SK-N-SH (cell line): Measurements from ENCODE around the gene SLC17A7. TPM values are rescaled to one million over a fixed set of nuclear protein-coding genes. Genes with fewer than 3 reads are reported as not detected.

ENCODE experiments used
- CTCF ChIA-PET: fragments of 300-600, 350-600 bp; formaldehyde crosslinking; extraction: SDS; loops from one replicate; lab custom pipeline; 2021; lab: Yijun Ruan, JAX
- POLR2A ChIA-PET: fragments of 350-600 bp; sonication (Branson Sonifier 250); formaldehyde crosslinking; extraction: SDS; loops from one replicate; lab custom pipeline; 2020; ENCODE audit warnings: antibody characterized with exemption, inconsistent platforms; lab: Yijun Ruan, JAX
- DNase-seq: peaks from one replicate; pipeline ENCODE4 v3.0.0; 2012
- H2AFZ ChIP-seq: fragments of 200-600 bp; sonication (generic); 2 replicates; pipeline ENCODE4 v1.8.1; 2016; ENCODE audit warnings: antibody characterized with exemption, mild to moderate bottlenecking, low read depth
- H3F3A ChIP-seq: fragments of 200-600 bp; sonication (generic); replicated peaks from 2 replicates; pipeline ENCODE3; 2016; ENCODE audit warnings: antibody characterized with exemption, mild to moderate bottlenecking; ENCODE audit not compliant: insufficient read depth
- H3K27ac ChIP-seq, 2 experiments: fragments of 200-500 bp in 1 of 2; fragments of 200-600 bp in 1 of 2; sonication (Bioruptor generic) in 1 of 2; sonication (generic), shearing (Covaris generic) in 1 of 2; 2 replicates each; pipeline versions ENCODE4 v1.5.1 to v1.6.1; 2014 to 2016; ENCODE audit warnings: low read depth in 2 of 2, inconsistent platforms in 1 of 2, low read length in 1 of 2, mild to moderate bottlenecking in 1 of 2, mixed read lengths in 1 of 2
- H3K27me3 ChIP-seq: fragments of 200-600 bp; sonication (generic), shearing (Covaris generic); 2 replicates; pipeline ENCODE4 v1.6.1; 2016; ENCODE audit warnings: mixed run types; ENCODE audit not compliant: insufficient read depth
- H3K36me3 ChIP-seq, 2 experiments: fragments of 200-500 bp in 1 of 2; fragments of 200-600 bp in 1 of 2; sonication (Bioruptor generic) in 1 of 2; sonication (generic) in 1 of 2; replicated peaks in 1 of 2; 2 replicates each; pipeline versions ENCODE3 to v1.5.1; 2014 to 2016; ENCODE audit warnings: low read length in 1 of 2, mild to moderate bottlenecking in 1 of 2; ENCODE audit not compliant: insufficient read depth in 2 of 2, control insufficient read depth in 1 of 2
- H3K4me1 ChIP-seq, 2 experiments: fragments of 200-500 bp in 1 of 2; fragments of 200-600 bp in 1 of 2; sonication (Bioruptor generic) in 1 of 2; sonication (generic), shearing (Covaris generic) in 1 of 2; 2 replicates each; pipeline versions ENCODE4 v1.5.1 to v1.6.1; 2014 to 2016; ENCODE audit warnings: low read depth in 1 of 2, low read length in 1 of 2, mixed run types in 1 of 2; ENCODE audit not compliant: insufficient read depth in 2 of 2, control insufficient read depth in 1 of 2
- H3K4me2 ChIP-seq: fragments of 200-600 bp; sonication (generic), shearing (Covaris generic); 2 replicates; pipeline ENCODE4 v1.6.1; 2017; ENCODE audit warnings: mixed run types
- H3K4me3 ChIP-seq, 2 experiments: fragments of 200-500 bp in 1 of 2; fragments of 200-600 bp in 1 of 2; sonication (Bioruptor generic) in 1 of 2; sonication (generic), shearing (Covaris generic) in 1 of 2; 2 replicates each; pipeline versions ENCODE4 v1.5.1 to v1.8.1; 2014 to 2016; ENCODE audit warnings: low read depth in 2 of 2, inconsistent platforms in 1 of 2, low read length in 1 of 2, mild to moderate bottlenecking in 1 of 2, mixed read lengths in 1 of 2, moderate library complexity in 1 of 2
- H3K79me2 ChIP-seq: fragments of 200-600 bp; sonication (generic); 2 replicates; pipeline ENCODE4 v1.8.1; 2017; ENCODE audit warnings: mild to moderate bottlenecking; ENCODE audit not compliant: insufficient read depth
- H3K9ac ChIP-seq: fragments of 200-600 bp; sonication (generic); 2 replicates; pipeline ENCODE4 v1.6.1; 2017; ENCODE audit warnings: mixed run types
- H3K9me2 ChIP-seq: fragments of 200-600 bp; sonication (generic); 2 replicates; pipeline ENCODE4 v1.6.1; 2017; ENCODE audit warnings: mixed run types
- H3K9me3 ChIP-seq: fragments of 200-600 bp; sonication (generic); 2 replicates; pipeline ENCODE4 v1.6.1; 2017; ENCODE audit warnings: mixed run types, mild to moderate bottlenecking, moderate library complexity
- H4K20me1 ChIP-seq: fragments of 200-600 bp; sonication (generic); 2 replicates; pipeline ENCODE4 v1.6.1; 2017; ENCODE audit warnings: mild to moderate bottlenecking, mixed run types; ENCODE audit not compliant: insufficient read depth
- ELF1 ChIP-seq: IDR thresholded peaks from 2 replicates; pipeline ENCODE4 v1.4.0; 2012
- EZH2phosphoT487 ChIP-seq: fragments of 200-600 bp; sonication (generic); IDR thresholded peaks from 2 replicates; pipeline ENCODE4 v1.6.1; 2017; ENCODE audit warnings: low read depth, mixed run types, mild to moderate bottlenecking, antibody characterized with exemption, moderate library complexity, borderline replicate concordance
- FOSL2 ChIP-seq: IDR thresholded peaks from 2 replicates; pipeline ENCODE4 v1.4.0; 2012; ENCODE audit warnings: low read depth, mild to moderate bottlenecking, moderate library complexity, borderline replicate concordance
- JUND ChIP-seq: IDR thresholded peaks from 2 replicates; pipeline ENCODE4 v1.4.0; 2012
- MXI1 ChIP-seq: IDR thresholded peaks from 2 replicates; pipeline ENCODE4 v1.6.1; 2012; ENCODE audit warnings: mild to moderate bottlenecking, low read depth, low read length, improper control_type of control experiment
- POLR2AphosphoS5 ChIP-seq: IDR thresholded peaks from 2 replicates; pipeline ENCODE4 v1.6.1; 2012; ENCODE audit warnings: low read depth, low read length
- RFX5 ChIP-seq: IDR thresholded peaks from 2 replicates; pipeline ENCODE4 v1.6.1; 2012; ENCODE audit warnings: mild to moderate bottlenecking, improper control_type of control experiment, low read length
- SIN3A ChIP-seq: IDR thresholded peaks from 2 replicates; pipeline ENCODE4 v1.6.1; 2012; ENCODE audit warnings: low read depth, mild to moderate bottlenecking, low read length, moderate library complexity, borderline replicate concordance
- TAF1 ChIP-seq: IDR thresholded peaks from 2 replicates; pipeline ENCODE4 v1.6.1; 2012; ENCODE audit warnings: low read depth, mild to moderate bottlenecking, low read length, moderate library complexity, borderline replicate concordance
- TEAD4 ChIP-seq: IDR thresholded peaks from 2 replicates; pipeline ENCODE4 v1.4.0; 2012; ENCODE audit warnings: mild to moderate bottlenecking, borderline replicate concordance; ENCODE audit not compliant: insufficient read depth
- WGBS: methylation state at CpG from one replicate; pipeline ENCODE4 v1.1.6; 2017; ENCODE audit warnings: low lambda C conversion rate; 5-methylcytosine and 5-hydroxymethylcytosine counted together
- polyA plus RNA-seq, 3 experiments: library from polyadenylated mRNA; depleted of rRNA; stranded (reverse); fragments of >200 nt; gene quantifications; 2 replicates each; pipeline ENCODE4 v1.2.3, GENCODE V29; 2012
- TF ChIP-seq, protein P1 (sequence below): IDR thresholded peaks from 2 replicates; pipeline ENCODE4 v1.4.0; 2012; ENCODE audit warnings: low read depth, borderline replicate concordance
- TF ChIP-seq, protein P2 (sequence below): IDR thresholded peaks from 2 replicates; pipeline ENCODE4; 2012

Gene SLC17A7
- polyA plus RNA-seq, 1 of the 3 experiments (the other 2 are of a cell fraction): 0.59 TPM

DNA sequence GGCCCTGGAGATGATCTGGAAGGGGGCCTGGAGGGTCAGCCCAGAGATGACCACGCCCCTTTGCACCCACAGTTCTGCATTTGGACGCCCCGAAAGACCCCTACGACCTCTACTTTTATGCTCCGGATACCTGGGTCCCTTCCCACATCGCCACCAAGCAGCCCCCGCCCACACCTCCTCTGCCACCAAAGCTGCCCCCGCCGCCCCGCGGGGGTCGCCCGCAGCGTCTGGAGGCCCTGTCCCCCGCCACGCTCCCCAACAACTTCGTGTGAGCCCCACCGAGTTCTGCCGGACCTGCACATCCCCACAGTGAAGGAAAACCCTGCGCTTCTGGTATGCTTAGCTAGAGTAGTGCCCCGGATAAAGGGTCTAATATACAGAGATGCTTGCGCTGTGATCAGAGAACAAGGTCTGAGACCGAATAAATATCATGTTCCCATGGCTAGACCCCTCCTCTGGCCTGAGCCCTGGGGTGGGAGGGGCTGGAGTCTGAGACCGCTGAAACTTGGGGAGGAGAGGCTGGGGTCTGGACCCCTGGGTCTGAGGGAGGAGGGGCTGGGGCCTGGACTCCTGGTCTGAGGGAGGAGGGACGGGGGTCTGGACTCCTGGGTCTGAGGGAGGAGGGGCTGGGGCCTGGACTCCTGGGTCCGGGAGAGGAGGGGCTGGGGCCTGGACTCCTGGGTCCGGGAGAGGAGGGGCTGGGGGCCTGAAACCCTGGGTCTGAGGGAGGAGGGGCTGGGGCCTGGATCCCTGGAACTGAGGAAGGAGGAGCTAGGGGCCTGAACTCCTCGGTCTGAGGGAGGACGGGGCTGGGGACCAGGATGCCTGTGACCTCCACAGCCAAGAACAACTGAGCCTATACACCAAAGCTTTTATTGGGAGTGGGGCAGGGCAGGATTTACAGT, 12.5 kb downstream of the SLC17A7 start:
- Histone ChIP-seq H4K20me1 (no peaks in the 10 kb centered on the region), H3K36me3 (no peaks in the 10 kb centered on the region), H3K27ac (no peak overlapping the region), H3K27me3 (peaks cover 99% of the 10 kb centered on the region), H3K4me1 (peaks cover 0 to 4% of the 10 kb centered on the region in 2 experiments; a peak in 1 of 4 replicates), H3K9me3 (no peaks in the 10 kb centered on the region), H2AFZ (0 out of 2 replicates have a peak overlapping the region, but pooled peaks have one; percentile 9), H3F3A (peaks cover 13% of the 10 kb centered on the region), H3K9ac (no peak overlapping the region), H3K79me2 (no peaks in the 10 kb centered on the region), H3K4me3 (0 out of 4 replicates have a peak overlapping the region, but pooled peaks of 1 of the 2 experiments have one; percentile 32), H3K4me2 (peak overlapping the region; percentile 66), H3K9me2 (no peaks in the 10 kb centered on the region)
- TF ChIP-seq POLR2AphosphoS5: no peak
- TF ChIP-seq SIN3A: no peak
- peak; percentile 19; the same call in 1 of the 2 replicates for TF ChIP-seq EZH2phosphoT487
- POLR2A ChIA-PET: no interaction called here
- no peak for DNase-seq
- CTCF ChIA-PET: interaction anchor here (0.5 to 6.2 kb wide), 7 partner anchors 7 to 47 kb away, joined by 3 to 51 read pairs (median 6); no protein-coding TSS in a partner anchor
- 35% methylated on average over 23 of the region's 29 CpGs for WGBS

DNA sequence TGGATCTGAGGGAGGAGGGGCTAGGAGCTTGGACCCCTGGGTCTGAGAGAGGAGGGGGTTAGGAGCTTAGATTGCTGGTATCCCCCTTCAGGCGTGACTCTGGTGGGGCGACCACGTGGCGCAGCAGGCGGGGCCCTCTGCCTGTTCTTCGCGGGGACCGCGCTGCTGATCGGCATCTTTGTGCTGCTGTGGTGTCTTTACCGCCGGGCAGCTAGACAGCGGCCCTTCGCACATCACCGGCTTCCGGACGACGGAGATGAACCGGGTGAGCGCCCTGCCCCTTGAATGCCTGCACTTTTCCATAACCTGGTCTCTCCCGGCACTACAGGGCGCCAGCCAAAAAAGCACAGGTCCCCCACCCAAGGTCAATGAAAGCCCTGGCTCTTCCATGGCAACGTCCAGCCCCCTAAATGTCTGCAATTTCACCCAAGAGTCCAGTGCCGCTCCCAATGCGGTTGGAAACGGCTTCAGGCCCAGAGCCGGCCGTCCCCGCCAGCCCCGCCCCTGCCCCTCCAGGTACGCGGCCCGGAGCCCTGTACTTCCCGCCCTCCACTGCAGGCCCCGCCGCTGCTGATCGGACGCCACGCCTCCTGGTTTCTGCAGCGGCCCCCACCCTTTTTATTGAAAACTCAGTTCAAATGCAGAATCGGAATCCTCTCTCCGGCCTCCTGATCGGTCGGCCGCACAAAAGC, 13.3 kb downstream of the SLC17A7 start:
- Histone ChIP-seq H2AFZ (peak overlapping the region; percentile 9; the same call in 1 of the 2 replicates), H3K9me2 (no peaks in the 10 kb centered on the region), H3K79me2 (no peaks in the 10 kb centered on the region), H3K36me3 (no peaks in the 10 kb centered on the region), H3K27ac (no peak overlapping the region), H3K4me1 (peaks cover 0 to 4% of the 10 kb centered on the region in 2 experiments; a peak in 1 of 4 replicates), H3F3A (peaks cover 13% of the 10 kb centered on the region), H3K9ac (no peak overlapping the region), H3K9me3 (no peaks in the 10 kb centered on the region), H3K27me3 (peaks cover 99% of the 10 kb centered on the region), H4K20me1 (no peaks in the 10 kb centered on the region), H3K4me2 (peak overlapping the region; percentile 66), H3K4me3 (peak overlapping the region in 1 of 2 experiments; percentile 32; a peak in 1 of 4 replicates)
- WGBS: 6% methylated on average over 21 of the region's 45 CpGs
- peak; percentile 91; the same call in 1 of the 2 replicates for TF ChIP-seq EZH2phosphoT487
- TF ChIP-seq MXI1: peak; percentile 19; the same call in 1 of the 2 replicates
- no peak for TF ChIP-seq ELF1
- CTCF ChIA-PET: interaction anchor here (1.9 to 6.2 kb wide), 2 partner anchors 8 to 37 kb away, joined by 6 to 51 read pairs; no protein-coding TSS in a partner anchor
- DNase-seq: peak; percentile 70
- POLR2A ChIA-PET: no interaction called here

DNA sequence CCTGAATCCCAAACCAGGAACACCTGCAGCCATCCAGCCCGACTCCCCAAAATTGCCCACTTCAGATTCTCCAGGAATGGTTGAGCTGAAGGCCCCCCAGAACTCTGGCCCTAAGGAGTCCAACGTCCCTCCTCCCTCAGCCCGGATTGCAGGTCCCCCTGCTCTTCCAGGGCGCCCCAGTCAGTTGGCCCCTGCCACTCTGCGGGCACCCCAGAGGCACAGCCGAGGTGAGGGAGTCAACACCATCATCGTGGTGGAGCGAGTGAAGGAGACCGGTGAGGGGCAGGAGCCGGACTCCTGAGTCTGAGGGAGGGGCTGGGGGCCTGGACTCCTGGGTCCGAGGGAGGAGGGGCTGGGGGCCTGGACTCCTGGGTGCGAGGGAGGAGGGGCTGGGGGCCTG, 14.0 kb downstream of the SLC17A7 start:
- Histone ChIP-seq H3K27ac (no peak overlapping the region), H3K4me1 (peaks cover 0 to 4% of the 10 kb centered on the region in 2 experiments; a peak in 1 of 4 replicates), H3K9me2 (no peaks in the 10 kb centered on the region), H4K20me1 (no peaks in the 10 kb centered on the region), H3K79me2 (no peaks in the 10 kb centered on the region), H3K4me3 (no peak overlapping the region), H3K9me3 (no peaks in the 10 kb centered on the region), H2AFZ (no peak overlapping the region), H3F3A (peaks cover 13% of the 10 kb centered on the region), H3K9ac (no peak overlapping the region), H3K4me2 (no peak overlapping the region), H3K27me3 (peaks cover 99% of the 10 kb centered on the region), H3K36me3 (no peaks in the 10 kb centered on the region)
- 15% methylated on average over 2 of the region's 12 CpGs for WGBS
- POLR2A ChIA-PET: no interaction called here
- CTCF ChIA-PET: interaction anchor here (1.9 to 6.2 kb wide), 2 partner anchors 9 to 37 kb away, joined by 6 to 51 read pairs; no protein-coding TSS in a partner anchor
- no peak for DNase-seq
- TF ChIP-seq RFX5 (no peak), FOSL2 (no peak), SIN3A (no peak), MXI1 (no peak), TEAD4 (no peak), TAF1 (no peak), JUND (no peak)
- TF ChIP-seq, protein P1, sequence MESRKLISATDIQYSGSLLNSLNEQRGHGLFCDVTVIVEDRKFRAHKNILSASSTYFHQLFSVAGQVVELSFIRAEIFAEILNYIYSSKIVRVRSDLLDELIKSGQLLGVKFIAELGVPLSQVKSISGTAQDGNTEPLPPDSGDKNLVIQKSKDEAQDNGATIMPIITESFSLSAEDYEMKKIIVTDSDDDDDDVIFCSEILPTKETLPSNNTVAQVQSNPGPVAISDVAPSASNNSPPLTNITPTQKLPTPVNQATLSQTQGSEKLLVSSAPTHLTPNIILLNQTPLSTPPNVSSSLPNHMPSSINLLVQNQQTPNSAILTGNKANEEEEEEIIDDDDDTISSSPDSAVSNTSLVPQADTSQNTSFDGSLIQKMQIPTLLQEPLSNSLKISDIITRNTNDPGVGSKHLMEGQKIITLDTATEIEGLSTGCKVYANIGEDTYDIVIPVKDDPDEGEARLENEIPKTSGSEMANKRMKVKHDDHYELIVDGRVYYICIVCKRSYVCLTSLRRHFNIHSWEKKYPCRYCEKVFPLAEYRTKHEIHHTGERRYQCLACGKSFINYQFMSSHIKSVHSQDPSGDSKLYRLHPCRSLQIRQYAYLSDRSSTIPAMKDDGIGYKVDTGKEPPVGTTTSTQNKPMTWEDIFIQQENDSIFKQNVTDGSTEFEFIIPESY: no peak
- TF ChIP-seq, protein P2, sequence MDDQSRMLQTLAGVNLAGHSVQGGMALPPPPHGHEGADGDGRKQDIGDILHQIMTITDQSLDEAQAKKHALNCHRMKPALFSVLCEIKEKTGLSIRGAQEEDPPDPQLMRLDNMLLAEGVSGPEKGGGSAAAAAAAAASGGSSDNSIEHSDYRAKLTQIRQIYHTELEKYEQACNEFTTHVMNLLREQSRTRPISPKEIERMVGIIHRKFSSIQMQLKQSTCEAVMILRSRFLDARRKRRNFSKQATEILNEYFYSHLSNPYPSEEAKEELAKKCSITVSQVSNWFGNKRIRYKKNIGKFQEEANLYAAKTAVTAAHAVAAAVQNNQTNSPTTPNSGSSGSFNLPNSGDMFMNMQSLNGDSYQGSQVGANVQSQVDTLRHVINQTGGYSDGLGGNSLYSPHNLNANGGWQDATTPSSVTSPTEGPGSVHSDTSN: no peak
